ENCODE data around the gene MYO3B. TPM values are rescaled to one million over a fixed set of nuclear protein-coding genes. Genes with fewer than 3 reads are reported as not detected.
A peak's percentile ranks its signal among the peaks of the same experiment; 100 is the strongest.

MYO3B gene
- total and polyA plus RNA-seq, 2 of the 8 experiments (the other 6 are each of a cell fraction or from before 2014, with no cell fraction given): 0.17 to 0.19 TPM

DNA sequence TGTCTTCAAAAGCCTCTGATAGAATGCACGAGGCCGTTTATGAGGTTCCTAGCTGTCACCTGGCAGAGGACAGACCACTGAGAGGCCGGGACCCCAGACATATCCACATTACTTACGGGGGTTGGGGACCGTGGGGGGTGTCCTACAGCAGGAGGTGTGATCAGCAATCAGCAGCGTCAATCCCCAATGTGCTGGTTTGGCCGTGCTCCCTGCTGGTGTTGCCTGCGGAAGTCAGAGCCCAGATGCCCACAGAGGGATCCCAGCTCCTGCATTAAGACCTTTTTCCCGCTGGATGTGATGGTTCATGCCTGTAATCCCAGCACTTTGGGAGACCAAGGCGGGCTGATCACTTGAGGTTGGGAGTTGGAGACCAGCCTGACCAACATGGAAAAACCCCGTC, 516.4 kb downstream of the MYO3B start:
- FAIRE-seq: peak; percentile 60
- H4K8ac ChIP-seq (ENCODE audit: extremely low read depth, insufficient read depth, low read length): no peak overlapping the region
- no peaks in the 10 kb centered on the region for H3K79me1 ChIP-seq (ENCODE audit: low read depth, low read length)
- no peaks in the 10 kb centered on the region for H4K20me1 ChIP-seq (replicated peaks in 1 of 2; ENCODE audit: control insufficient read depth in 1 of 2, insufficient read depth in 2 of 2, low read length in 2 of 2)
- DNase-seq (ENCODE audit: low read depth in 1 of 2, low spot score in 2 of 2): no peak
- H4K91ac ChIP-seq (replicated peaks; ENCODE audit: insufficient read length, low read length): no peak overlapping the region
- no peak overlapping the region for H2AFZ ChIP-seq (ENCODE audit: low read length)
- no peak overlapping the region for H2BK120ac ChIP-seq (replicated peaks; ENCODE audit: low read depth, low read length)
- H3K27ac ChIP-seq (ENCODE audit: low read depth, low read length): no peak overlapping the region
- no peaks in the 10 kb centered on the region for H3K9me3 ChIP-seq (ENCODE audit: insufficient read depth in 2 of 2, low read depth in 1 of 2, low read length in 1 of 2)
- no peak overlapping the region for H3K9ac ChIP-seq (replicated peaks in 1 of 4; ENCODE audit: extremely low read depth in 1 of 4, low read depth in 3 of 4, low read length in 3 of 4)
- H3K14ac ChIP-seq (ENCODE audit: insufficient read length): no peak overlapping the region
- H3K23me2 ChIP-seq (ENCODE audit: low read depth, low read length): no peaks in the 10 kb centered on the region
- no peak overlapping the region for H2AK5ac ChIP-seq (ENCODE audit: low read depth, low read length)
- no peaks in the 10 kb centered on the region for H3K36me3 ChIP-seq (ENCODE audit: control insufficient read depth in 2 of 4, insufficient read depth in 4 of 4, low read length in 3 of 4)
- no peak overlapping the region for H3K4ac ChIP-seq (replicated peaks; ENCODE audit: insufficient read length, low read depth, low read length)
- no peak overlapping the region; the same call in 1 of the 2 replicates for H2BK5ac ChIP-seq (ENCODE audit: low read depth, low read length)
- no peaks in the 10 kb centered on the region for H3K79me2 ChIP-seq (ENCODE audit: control insufficient read depth in 1 of 2, insufficient read depth in 2 of 2, low read length in 2 of 2)
- H3K4me2 ChIP-seq (ENCODE audit: insufficient read depth in 1 of 2, low read depth in 2 of 2, low read length in 2 of 2): no peak overlapping the region
- H4K5ac ChIP-seq (ENCODE audit: insufficient read length, low read depth, low read length): no peak overlapping the region
- H3K23ac ChIP-seq (ENCODE audit: insufficient read length): no peak overlapping the region
- H2BK15ac ChIP-seq (ENCODE audit: low read length): no peak overlapping the region
- H3K56ac ChIP-seq (replicated peaks; ENCODE audit: insufficient read length, low read depth, low read length): no peak overlapping the region
- H3K27me3 ChIP-seq (replicated peaks in 1 of 4; ENCODE audit: control insufficient read depth in 3 of 4, extremely low read depth in 1 of 4, insufficient read depth in 3 of 4, low read length in 3 of 4): no peaks in the 10 kb centered on the region; a peak in 1 of 7 replicates
- no peak overlapping the region for H2BK20ac ChIP-seq (ENCODE audit: low read length)
- H3K4me1 ChIP-seq (replicated peaks in 1 of 4; ENCODE audit: control insufficient read depth in 3 of 4, insufficient read depth in 4 of 4, low read length in 3 of 4): peaks cover 0 to 10% (median 4%) of the 10 kb centered on the region in 4 experiments; a peak in 5 of 7 replicates
- 86% methylated on average over 10 of the region's 11 CpGs; no CpG with 5 or more reads in 1 of the 2 experiments for WGBS, 2 experiments (ENCODE audit: extremely low coverage in 1 of 2, insufficient coverage in 1 of 2, insufficient read length in 1 of 2, insufficient replicate concordance in 2 of 2, low coverage in 1 of 2, low lambda C conversion rate in 2 of 2, missing lambda C conversion rate in 1 of 2)
- no peak overlapping the region for H2BK12ac ChIP-seq (ENCODE audit: low read depth, low read length)
- POLR2A ChIA-PET (ENCODE audit: partially characterized antibody): no interaction called here
- CTCF ChIA-PET (ENCODE audit: partially characterized antibody): interaction anchor here (1.2 kb wide), 1 partner anchor 96 kb away, joined by 3 read pairs; no protein-coding TSS in a partner anchor
- no peak overlapping the region for H3K18ac ChIP-seq (ENCODE audit: extremely low read depth, low read length)
- H3K4me3 ChIP-seq (ENCODE audit: extremely low read depth in 1 of 4, insufficient read depth in 2 of 4, low read depth in 3 of 4, low read length in 4 of 4): no peak overlapping the region
- TF ChIP-seq BACH1 (IDR thresholded peaks at IDR 0.05; ENCODE audit: low read length) (no peak), EGR1 (IDR thresholded peaks at IDR 0.05; ENCODE audit: borderline replicate concordance, low read depth, low read length) (no peak), ASH2L (IDR thresholded peaks at IDR 0.05; ENCODE audit: low read length) (no peak), RBBP5 (IDR thresholded peaks at IDR 0.05; ENCODE audit: borderline replicate concordance, low read depth, low read length) (no peak), BCL11A (IDR thresholded peaks at IDR 0.05; ENCODE audit: low read depth in 2 of 2, low read length in 2 of 2) (no peak), BRCA1 (IDR thresholded peaks at IDR 0.05; ENCODE audit: low read depth, low read length) (no peak), RXRA (IDR thresholded peaks at IDR 0.05; ENCODE audit: insufficient read depth, low read depth, low read length) (no peak), TAF7 (optimal IDR thresholded peaks at IDR 0.05; ENCODE audit: borderline replicate concordance, low read depth, low read length) (no peak), GTF2F1 (IDR thresholded peaks at IDR 0.05; ENCODE audit: borderline replicate concordance, low read depth, low read length) (no peak), EZH2 (IDR thresholded peaks at IDR 0.05; ENCODE audit: low read depth, low read length, severe bottlenecking) (no peak), NRF1 (IDR thresholded peaks at IDR 0.05; ENCODE audit: low read depth, low read length) (no peak), SP4 (IDR thresholded peaks at IDR 0.05; ENCODE audit: low read length) (no peak), POLR2AphosphoS5 (IDR thresholded peaks at IDR 0.05; ENCODE audit: low read depth, low read length) (no peak), POU5F1 (IDR thresholded peaks at IDR 0.05; ENCODE audit: low read depth, low read length) (no peak), NANOG (IDR thresholded peaks at IDR 0.05; ENCODE audit: insufficient read depth, low read depth, low read length, poor library complexity, severe bottlenecking) (no peak)
